Esophagus squamous epithelium (tissue), 5 donors: Measurements from ENCODE around the gene PRKCA. TPM values are rescaled to one million over a fixed set of nuclear protein-coding genes. Genes with fewer than 3 reads are reported as not detected.
"Not testable (repeated sequence)": the region's sequence is repeated elsewhere in the genome, so short reads cannot be mapped to it uniquely, and the experiment has no call there.

Source experiments
- DNase-seq: peaks from one replicate; lab custom pipeline; 2025; lab: John Stamatoyannopoulos, UW
- H3K27ac ChIP-seq, 4 donors: fragments of 200-600 bp; sonication (generic); one replicate each; pipeline ENCODE4 v1.5.1; 2016 to 2019; ENCODE audit warnings: mild to moderate bottlenecking in 1 of 4
- H3K27me3 ChIP-seq, 4 donors: fragments of 200-600 bp; sonication (generic); 1 replicate in 3 of 4; 2 replicates in 1 of 4; pipeline versions ENCODE4 v1.5.1 to v1.6.0; 2017 to 2021; ENCODE audit warnings: antibody characterized with exemption in 1 of 4
- H3K36me3 ChIP-seq, 3 donors: fragments of 200-600 bp; sonication (generic); one replicate each; pipeline ENCODE4 v1.5.1; 2016 to 2019
- H3K4me1 ChIP-seq, 3 donors: fragments of 200-600 bp; sonication (generic); one replicate each; pipeline ENCODE4 v1.5.1; 2017 to 2019
- H3K4me3 ChIP-seq, 4 donors: fragments of 200-600 bp; sonication (generic); 1 replicate in 3 of 4; 2 replicates in 1 of 4; pipeline ENCODE4 v1.5.1; 2016 to 2019; ENCODE audit warnings: mild to moderate bottlenecking in 2 of 4, moderate library complexity in 1 of 4
- H3K9me3 ChIP-seq, 3 donors: fragments of 200-600 bp; sonication (generic); one replicate each; pipeline ENCODE4 v1.5.1; 2016 to 2019
- CTCF ChIP-seq, 6 experiments: fragments of 450-650 bp in 4 of 6; fragments of 200-600 bp in 2 of 6; sonication (generic) in 2 of 6; IDR thresholded peaks; one replicate each; pipeline ENCODE4 v1.5.1; 2016 to 2019; ENCODE audit warnings: antibody characterized with exemption in 6 of 6, mild to moderate bottlenecking in 4 of 6, moderate library complexity in 4 of 6
- POLR2A ChIP-seq, 4 donors: fragments of 450-650 bp; IDR thresholded peaks; one replicate each; pipeline ENCODE4 v1.6.1; 2017; ENCODE audit warnings: antibody characterized with exemption in 4 of 4, mild to moderate bottlenecking in 4 of 4, moderate library complexity in 3 of 4
- WGBS, 2 donors: methylation state at CpG; one replicate each; pipeline ENCODE4 v1.1.5; 2018; 5-methylcytosine and 5-hydroxymethylcytosine counted together
- intact Hi-C: fragments of 100-400 bp; cut with DNase I; formaldehyde crosslinking; loops from one replicate; pipeline ENCODE4 v1.15.0; 2022
- total RNA-seq, 4 donors: library from RNA; depleted of rRNA; stranded (reverse); fragments of >200 nt; gene quantifications; one replicate each; pipeline ENCODE4 v1.1.0, GENCODE V29; 2016
- donor health status: DM: yes; HTN: yes; CAD: no.

The PRKCA gene
- total RNA-seq, 4 donors from 2014 or later: 2.4 to 9.2 (median 4.2) TPM

- Histone ChIP-seq H3K27ac (no peak overlapping the region), H3K27me3 (no peaks in the 10 kb centered on the region), H3K4me1 (no peaks in the 10 kb centered on the region), H3K4me3 (no peak overlapping the region), H3K9me3 (peaks cover 0 to 12% (median 11%) of the 10 kb centered on the region in 3 donors), H3K36me3 (no peaks in the 10 kb centered on the region)
- intact Hi-C loops: no loop called here
- TF ChIP-seq CTCF (IDR thresholded peaks at IDR 0.05): no peak
- TF ChIP-seq POLR2A (IDR thresholded peaks at IDR 0.05): no peak
- 71 to 82% methylated on average over 4 of the region's 4 CpGs for WGBS, 2 donors
- DNase-seq: no peak
Observed at GRCh38 chr17:66319226-66319625, 16.8 kb downstream of the PRKCA start.

GRCh38 chr17:66322764-66323163, 20.4 kb downstream of the PRKCA start:
- intact Hi-C loops: no loop called here
- H3K27me3 ChIP-seq: peaks cover 0 to 5% (median 0%) of the 10 kb centered on the region in 4 donors
- H3K9me3 ChIP-seq: peaks cover 0 to 12% (median 11%) of the 10 kb centered on the region in 3 donors
- TF ChIP-seq POLR2A (IDR thresholded peaks at IDR 0.05) (no peak), CTCF (IDR thresholded peaks at IDR 0.05) (no peak)
- no peak overlapping the region for H3K27ac ChIP-seq
- no peak for DNase-seq
- H3K4me1 ChIP-seq: peaks cover 0 to 9% (median 0%) of the 10 kb centered on the region in 3 donors
- H3K36me3 ChIP-seq: no peaks in the 10 kb centered on the region
- no peak overlapping the region for H3K4me3 ChIP-seq

GRCh38 chr17:66324381-66325004, 22.1 kb downstream of the PRKCA start:
- H3K4me3 ChIP-seq, DNase-seq, intact Hi-C loops, H3K36me3 ChIP-seq, H3K4me1 ChIP-seq, H3K27ac ChIP-seq: not testable (repeated sequence)
- H3K27me3 ChIP-seq: peaks cover 0 to 11% (median 0%) of the 10 kb centered on the region in 4 donors
- peaks cover 0 to 12% (median 11%) of the 10 kb centered on the region in 3 donors for H3K9me3 ChIP-seq
- WGBS, 2 donors: 92 to 96% methylated on average over 3 of the region's 3 CpGs

- Histone ChIP-seq H3K27ac (no peak overlapping the region), H3K36me3 (no peaks in the 10 kb centered on the region), H3K9me3 (peaks cover 0 to 7% (median 7%) of the 10 kb centered on the region in 3 donors), H3K27me3 (peaks cover 0 to 15% (median 0%) of the 10 kb centered on the region in 4 donors), H3K4me3 (no peak overlapping the region), H3K4me1 (peaks cover 0 to 9% (median 0%) of the 10 kb centered on the region in 3 donors)
- DNase-seq: no peak
- 95 to 100% methylated on average over 2 of the region's 2 CpGs for WGBS, 2 donors
- TF ChIP-seq CTCF (IDR thresholded peaks at IDR 0.05) (no peak), POLR2A (IDR thresholded peaks at IDR 0.05) (no peak)
- intact Hi-C loops: no loop called here
Observed at GRCh38 chr17:66326476-66327047, 24.1 kb downstream of the PRKCA start.

- DNase-seq: no peak
- Histone ChIP-seq H3K27me3 (peaks cover 0 to 18% (median 0%) of the 10 kb centered on the region in 4 donors), H3K36me3 (no peaks in the 10 kb centered on the region), H3K4me3 (no peak overlapping the region), H3K27ac (no peak overlapping the region), H3K9me3 (no peaks in the 10 kb centered on the region), H3K4me1 (peaks cover 0 to 2% (median 0%) of the 10 kb centered on the region in 3 donors)
- WGBS, 2 donors: 58 to 90% methylated on average over 2 of the region's 2 CpGs
- intact Hi-C loops: no loop called here
- no peak for TF ChIP-seq POLR2A (IDR thresholded peaks at IDR 0.05)
- TF ChIP-seq CTCF (IDR thresholded peaks at IDR 0.05): no peak
Observed at GRCh38 chr17:66330646-66331037, 28.2 kb downstream of the PRKCA start.
